Measurements from ENCODE around the gene BEND7.

DNA sequence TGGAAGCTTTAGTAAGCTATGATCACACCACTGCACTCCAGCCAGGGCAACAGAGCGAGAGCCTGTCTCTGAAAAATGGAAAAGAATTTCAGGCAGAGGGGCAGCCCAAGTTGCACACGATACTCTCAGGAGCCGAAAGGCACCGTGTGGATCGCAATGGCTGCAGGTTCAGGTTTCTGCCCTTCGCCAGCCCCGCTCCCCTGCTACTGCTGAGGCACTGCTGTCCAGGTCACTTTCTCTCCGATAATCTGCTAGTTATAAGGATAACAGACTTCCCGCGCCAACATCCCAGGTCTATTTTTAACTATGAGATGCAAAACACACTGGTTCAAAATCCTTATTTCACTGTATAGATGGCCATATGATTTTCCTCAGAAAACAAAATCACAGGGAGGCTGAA lies 11.1 kb downstream of the BEND7 start:
- TF ChIP-seq, protein P1, sequence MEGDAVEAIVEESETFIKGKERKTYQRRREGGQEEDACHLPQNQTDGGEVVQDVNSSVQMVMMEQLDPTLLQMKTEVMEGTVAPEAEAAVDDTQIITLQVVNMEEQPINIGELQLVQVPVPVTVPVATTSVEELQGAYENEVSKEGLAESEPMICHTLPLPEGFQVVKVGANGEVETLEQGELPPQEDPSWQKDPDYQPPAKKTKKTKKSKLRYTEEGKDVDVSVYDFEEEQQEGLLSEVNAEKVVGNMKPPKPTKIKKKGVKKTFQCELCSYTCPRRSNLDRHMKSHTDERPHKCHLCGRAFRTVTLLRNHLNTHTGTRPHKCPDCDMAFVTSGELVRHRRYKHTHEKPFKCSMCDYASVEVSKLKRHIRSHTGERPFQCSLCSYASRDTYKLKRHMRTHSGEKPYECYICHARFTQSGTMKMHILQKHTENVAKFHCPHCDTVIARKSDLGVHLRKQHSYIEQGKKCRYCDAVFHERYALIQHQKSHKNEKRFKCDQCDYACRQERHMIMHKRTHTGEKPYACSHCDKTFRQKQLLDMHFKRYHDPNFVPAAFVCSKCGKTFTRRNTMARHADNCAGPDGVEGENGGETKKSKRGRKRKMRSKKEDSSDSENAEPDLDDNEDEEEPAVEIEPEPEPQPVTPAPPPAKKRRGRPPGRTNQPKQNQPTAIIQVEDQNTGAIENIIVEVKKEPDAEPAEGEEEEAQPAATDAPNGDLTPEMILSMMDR (IDR thresholded peaks at IDR 0.05; ENCODE audit: borderline replicate concordance, extremely low read depth, low read length, poor library complexity, severe bottlenecking) = no peak
- no peak for TF ChIP-seq EZH2 (IDR thresholded peaks at IDR 0.05; ENCODE audit: borderline replicate concordance, low read depth, low read length, severe bottlenecking)
